ENCODE data around the gene DOCK9.

DNA sequence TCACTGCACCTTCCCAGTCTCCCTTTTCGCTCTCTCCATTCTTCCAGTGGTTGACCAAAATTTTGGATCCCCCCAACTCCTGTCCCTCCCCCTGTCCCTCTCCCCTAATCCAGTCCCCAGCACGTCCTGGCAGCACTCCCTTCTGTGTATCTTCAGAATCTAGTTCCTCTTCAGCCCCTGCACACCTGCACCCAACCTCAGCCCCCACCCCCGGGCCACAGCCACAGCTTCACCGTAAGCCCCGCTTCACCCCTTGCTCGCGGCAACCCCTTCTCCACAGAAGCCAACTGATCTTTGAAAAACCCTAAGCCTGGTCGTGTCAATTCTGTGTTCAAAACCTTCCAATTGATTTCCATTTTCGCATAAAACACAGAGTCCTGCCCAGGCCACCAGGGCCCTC lies 189.9 kb downstream of the DOCK9 start:
- no peak for TF ChIP-seq CTCF (IDR thresholded peaks at IDR 0.05; ENCODE audit: low read length)
- TF ChIP-seq EZH2 (IDR thresholded peaks at IDR 0.05; ENCODE audit: borderline replicate concordance, low read length) = no peak
